ENCODE data around the gene MRPS31. TPM values are rescaled to one million over a fixed set of nuclear protein-coding genes. Genes with fewer than 3 reads are reported as not detected.

The MRPS31 gene
- total RNA-seq, 1 experiment from 2014 or later, result 37.0 TPM

- DNase-seq, result no peak
- H3K27ac Mint-ChIP-seq (ENCODE audit: unreplicated experiment), result no peak overlapping the region
- no peak for TF ChIP-seq CTCF (IDR thresholded peaks at IDR 0.05; ENCODE audit: insufficient read depth in 1 of 2, low read depth in 1 of 2, low read length in 1 of 2, severe bottlenecking in 1 of 2, unreplicated experiment in 1 of 2)
- no peaks in the 10 kb centered on the region for H3K36me3 Mint-ChIP-seq (ENCODE audit: insufficient read depth, unreplicated experiment)
- no peaks in the 10 kb centered on the region for H3K27me3 Mint-ChIP-seq (ENCODE audit: insufficient read depth, unreplicated experiment)
- no peaks in the 10 kb centered on the region for H3K4me1 ChIP-seq
- POLR2A ChIA-PET, result no interaction called here
- 0 out of 2 replicates have a peak, but pooled peaks cover 5% of the 10 kb centered on the region for H3K9me3 ChIP-seq
- CTCF ChIA-PET, result no interaction called here
- no peaks in the 10 kb centered on the region for H3K4me1 Mint-ChIP-seq (ENCODE audit: low read depth, unreplicated experiment)
- no peak overlapping the region for H3K4me3 Mint-ChIP-seq (ENCODE audit: unreplicated experiment)
- no peaks in the 10 kb centered on the region for H3K9me3 Mint-ChIP-seq (ENCODE audit: unreplicated experiment)
- BruUV-seq (replicated peaks), result no TSS peak
- H3K27me3 ChIP-seq (replicated peaks; ENCODE audit: control insufficient read depth, insufficient read depth, low read length), result no peaks in the 10 kb centered on the region
- intact Hi-C loops (cut with micrococcal nuclease; ENCODE audit: unreplicated experiment), result no loop called here
- H3K4me3 ChIP-seq (ENCODE audit: low read depth, low read length), result no peak overlapping the region
- no peaks in the 10 kb centered on the region for H3K36me3 ChIP-seq (ENCODE audit: control insufficient read depth, insufficient read depth, low read length)
Measured at GRCh38 chr13:40694426-40694825, 76.6 kb downstream of the MRPS31 start.

- Mint-ChIP-seq H3K4me3 (ENCODE audit: unreplicated experiment) (no peak overlapping the region), H3K27me3 (ENCODE audit: insufficient read depth, unreplicated experiment) (no peaks in the 10 kb centered on the region), H3K36me3 (ENCODE audit: insufficient read depth, unreplicated experiment) (no peaks in the 10 kb centered on the region), H3K4me1 (ENCODE audit: low read depth, unreplicated experiment) (no peaks in the 10 kb centered on the region), H3K27ac (ENCODE audit: unreplicated experiment) (no peak overlapping the region), H3K9me3 (ENCODE audit: unreplicated experiment) (no peaks in the 10 kb centered on the region)
- no peak for DNase-seq
- Histone ChIP-seq H3K4me1 (no peaks in the 10 kb centered on the region), H3K27me3 (replicated peaks; ENCODE audit: control insufficient read depth, insufficient read depth, low read length) (no peaks in the 10 kb centered on the region), H3K36me3 (ENCODE audit: control insufficient read depth, insufficient read depth, low read length) (no peaks in the 10 kb centered on the region), H3K9me3 (0 out of 2 replicates have a peak, but pooled peaks cover 5% of the 10 kb centered on the region), H3K4me3 (ENCODE audit: low read depth, low read length) (no peak overlapping the region)
- ChIA-PET POLR2A (no interaction called here), CTCF (no interaction called here)
- no TSS peak for BruUV-seq (replicated peaks)
- intact Hi-C loops (cut with micrococcal nuclease; ENCODE audit: unreplicated experiment), result no loop called here
- TF ChIP-seq CTCF (IDR thresholded peaks at IDR 0.05; ENCODE audit: insufficient read depth in 1 of 2, low read depth in 1 of 2, low read length in 1 of 2, severe bottlenecking in 1 of 2, unreplicated experiment in 1 of 2), result no peak
Measured at GRCh38 chr13:40692946-40693345, 78.0 kb downstream of the MRPS31 start.

- no peak for TF ChIP-seq CTCF (IDR thresholded peaks at IDR 0.05; ENCODE audit: insufficient read depth in 1 of 2, low read depth in 1 of 2, low read length in 1 of 2, severe bottlenecking in 1 of 2, unreplicated experiment in 1 of 2)
- Mint-ChIP-seq H3K4me1 (ENCODE audit: low read depth, unreplicated experiment) (no peaks in the 10 kb centered on the region), H3K4me3 (ENCODE audit: unreplicated experiment) (no peak overlapping the region), H3K9me3 (ENCODE audit: unreplicated experiment) (no peaks in the 10 kb centered on the region), H3K36me3 (ENCODE audit: insufficient read depth, unreplicated experiment) (no peaks in the 10 kb centered on the region), H3K27me3 (ENCODE audit: insufficient read depth, unreplicated experiment) (no peaks in the 10 kb centered on the region), H3K27ac (ENCODE audit: unreplicated experiment) (no peak overlapping the region)
- Histone ChIP-seq H3K36me3 (ENCODE audit: control insufficient read depth, insufficient read depth, low read length) (no peaks in the 10 kb centered on the region), H3K9me3 (0 out of 2 replicates have a peak, but pooled peaks cover 5% of the 10 kb centered on the region), H3K27me3 (replicated peaks; ENCODE audit: control insufficient read depth, insufficient read depth, low read length) (no peaks in the 10 kb centered on the region), H3K4me3 (ENCODE audit: low read depth, low read length) (no peak overlapping the region), H3K4me1 (no peaks in the 10 kb centered on the region)
- intact Hi-C loops (cut with micrococcal nuclease; ENCODE audit: unreplicated experiment), result no loop called here
- no TSS peak for BruUV-seq (replicated peaks)
- ChIA-PET POLR2A (no interaction called here), CTCF (no interaction called here)
- DNase-seq, result no peak
Measured at GRCh38 chr13:40688781-40689180, 82.2 kb downstream of the MRPS31 start.

Data from Caco-2 (cell line).